PFSK-1 (cell line): ENCODE data around the gene FXN.

Source experiments
- FOXP2 ChIP-seq: optimal IDR thresholded peaks from 2 replicates; pipeline ENCODE3; 2011; ENCODE audit warnings: borderline replicate concordance, control low read depth, inconsistent platforms; ENCODE audit not compliant: insufficient read depth; ENCODE audit errors: extremely low read length, extremely low read depth
- POLR2AphosphoS5 ChIP-seq: IDR thresholded peaks from 2 replicates; pipeline ENCODE4 v1.6.1; 2012; ENCODE audit warnings: low read depth, mild to moderate bottlenecking, control low read depth, low read length, moderate library complexity
- SIN3A ChIP-seq: IDR thresholded peaks from 2 replicates; pipeline ENCODE4 v1.6.1; 2012; ENCODE audit warnings: mild to moderate bottlenecking, low read length, moderate library complexity, borderline replicate concordance; ENCODE audit not compliant: insufficient read depth
- TAF1 ChIP-seq: IDR thresholded peaks from 2 replicates; pipeline ENCODE4 v1.6.1; 2012; ENCODE audit warnings: low read length, control low read depth, borderline replicate concordance; ENCODE audit not compliant: insufficient read depth
- TF ChIP-seq, protein P1 (sequence below), 2 experiments: IDR thresholded peaks; 2 replicates each; pipeline versions ENCODE4 v1.6.1 to v1.8.0; 2011 to 2012; ENCODE audit warnings: low read depth in 2 of 2, low read length in 2 of 2, control low read depth in 1 of 2, inconsistent platforms in 1 of 2, mild to moderate bottlenecking in 1 of 2, moderate library complexity in 1 of 2; ENCODE audit not compliant: insufficient read depth in 1 of 2

The FXN gene

DNA sequence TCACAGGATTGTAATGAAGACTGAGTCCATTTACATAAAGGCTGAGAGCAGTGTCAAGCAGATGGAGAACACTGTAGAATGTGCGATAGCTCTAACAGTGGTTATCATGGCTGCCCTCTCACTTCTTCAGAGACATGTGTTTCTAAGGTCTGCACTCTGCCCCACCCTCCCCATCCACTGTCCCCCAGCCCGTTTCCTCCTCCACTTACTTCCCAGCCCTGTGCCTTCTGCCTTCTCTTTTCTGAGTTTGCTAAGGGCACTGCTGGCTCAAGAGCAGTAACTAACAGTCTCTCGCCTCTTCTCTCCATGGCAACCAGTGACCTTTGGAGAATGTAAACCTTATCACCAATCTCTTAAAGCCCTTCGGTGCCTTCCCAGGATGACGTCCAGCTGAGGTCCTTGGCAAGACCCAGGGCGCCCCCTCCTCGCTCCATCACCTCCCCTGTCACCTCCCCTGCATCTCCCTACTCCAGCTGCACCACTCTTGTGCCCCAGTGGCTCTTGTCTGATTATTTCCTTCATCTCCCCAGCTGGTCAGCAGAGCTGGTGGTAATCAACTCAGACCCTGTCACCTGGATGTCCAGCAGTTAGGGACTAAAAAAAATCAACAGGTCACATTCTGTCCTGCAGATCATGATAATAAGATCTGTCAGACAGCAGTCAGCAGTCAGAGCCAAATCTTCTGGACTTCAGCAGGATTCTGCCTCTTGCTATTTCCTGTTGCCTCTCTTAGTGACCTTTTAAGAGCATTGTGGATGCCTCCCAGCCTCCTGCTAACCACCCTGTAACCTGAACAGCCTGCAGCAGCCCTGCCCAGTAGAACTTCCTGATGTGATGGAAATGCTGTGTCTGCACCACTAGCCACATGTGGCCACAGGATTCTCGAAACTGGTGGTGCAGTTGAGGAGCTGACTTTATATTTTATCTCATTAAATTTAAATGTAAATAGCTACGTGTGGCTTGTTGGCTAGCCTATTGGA is 9.0 kb downstream of the FXN start:
- TF ChIP-seq, protein P1, sequence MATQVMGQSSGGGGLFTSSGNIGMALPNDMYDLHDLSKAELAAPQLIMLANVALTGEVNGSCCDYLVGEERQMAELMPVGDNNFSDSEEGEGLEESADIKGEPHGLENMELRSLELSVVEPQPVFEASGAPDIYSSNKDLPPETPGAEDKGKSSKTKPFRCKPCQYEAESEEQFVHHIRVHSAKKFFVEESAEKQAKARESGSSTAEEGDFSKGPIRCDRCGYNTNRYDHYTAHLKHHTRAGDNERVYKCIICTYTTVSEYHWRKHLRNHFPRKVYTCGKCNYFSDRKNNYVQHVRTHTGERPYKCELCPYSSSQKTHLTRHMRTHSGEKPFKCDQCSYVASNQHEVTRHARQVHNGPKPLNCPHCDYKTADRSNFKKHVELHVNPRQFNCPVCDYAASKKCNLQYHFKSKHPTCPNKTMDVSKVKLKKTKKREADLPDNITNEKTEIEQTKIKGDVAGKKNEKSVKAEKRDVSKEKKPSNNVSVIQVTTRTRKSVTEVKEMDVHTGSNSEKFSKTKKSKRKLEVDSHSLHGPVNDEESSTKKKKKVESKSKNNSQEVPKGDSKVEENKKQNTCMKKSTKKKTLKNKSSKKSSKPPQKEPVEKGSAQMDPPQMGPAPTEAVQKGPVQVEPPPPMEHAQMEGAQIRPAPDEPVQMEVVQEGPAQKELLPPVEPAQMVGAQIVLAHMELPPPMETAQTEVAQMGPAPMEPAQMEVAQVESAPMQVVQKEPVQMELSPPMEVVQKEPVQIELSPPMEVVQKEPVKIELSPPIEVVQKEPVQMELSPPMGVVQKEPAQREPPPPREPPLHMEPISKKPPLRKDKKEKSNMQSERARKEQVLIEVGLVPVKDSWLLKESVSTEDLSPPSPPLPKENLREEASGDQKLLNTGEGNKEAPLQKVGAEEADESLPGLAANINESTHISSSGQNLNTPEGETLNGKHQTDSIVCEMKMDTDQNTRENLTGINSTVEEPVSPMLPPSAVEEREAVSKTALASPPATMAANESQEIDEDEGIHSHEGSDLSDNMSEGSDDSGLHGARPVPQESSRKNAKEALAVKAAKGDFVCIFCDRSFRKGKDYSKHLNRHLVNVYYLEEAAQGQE (IDR thresholded peaks at IDR 0.05; ENCODE audit: insufficient read depth in 1 of 2, low read depth in 2 of 2, low read length in 2 of 2) = no peak
- TF ChIP-seq POLR2AphosphoS5 = no peak
- no peak for TF ChIP-seq TAF1
- no peak for TF ChIP-seq FOXP2
- TF ChIP-seq SIN3A = no peak; the same call in 1 of the 2 replicates

DNA sequence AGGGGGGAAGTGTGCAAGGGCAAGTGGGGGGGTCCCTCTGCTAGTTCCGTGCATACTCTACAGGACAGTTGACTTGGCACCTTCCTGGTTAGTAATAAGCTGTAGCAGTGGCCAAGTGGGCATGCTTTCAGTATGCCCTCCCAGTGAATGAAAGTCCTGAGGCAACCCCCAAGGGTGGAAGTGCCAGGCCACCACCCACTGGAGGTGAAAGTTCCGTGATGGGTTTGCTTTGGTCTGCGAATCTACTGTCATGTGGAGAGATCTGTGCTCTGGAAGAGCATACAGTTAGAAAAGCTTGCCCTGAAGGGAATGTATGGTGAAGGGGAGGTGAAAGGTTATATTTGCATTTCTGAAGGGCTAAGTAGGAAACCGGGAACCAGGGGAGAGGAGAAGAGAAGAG is 10.3 kb downstream of the FXN start:
- TF ChIP-seq POLR2AphosphoS5 (no peak), FOXP2 (no peak), SIN3A (no peak), TAF1 (no peak)
- TF ChIP-seq, protein P1 (IDR thresholded peaks at IDR 0.05; ENCODE audit: insufficient read depth in 1 of 2, low read depth in 2 of 2, low read length in 2 of 2) = no peak

DNA sequence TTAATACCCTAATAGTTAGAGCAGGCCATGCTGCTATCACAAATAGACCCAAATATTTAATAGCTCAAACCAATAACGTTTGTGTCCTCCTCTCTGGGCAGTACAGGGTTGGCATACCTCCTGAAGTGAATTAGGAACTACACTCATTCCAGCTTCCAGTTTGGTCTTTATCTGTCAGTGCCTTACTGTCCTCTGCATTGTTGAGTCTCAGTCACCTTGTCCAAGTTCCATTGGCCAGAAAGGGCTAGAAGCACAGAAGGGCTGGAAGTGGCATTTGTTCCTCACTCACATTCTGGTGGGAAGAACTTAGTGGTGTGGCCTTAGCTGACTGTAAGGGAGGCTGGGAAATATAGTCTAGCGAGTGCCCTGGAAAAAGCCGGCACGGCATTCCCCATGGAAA is 11.2 kb downstream of the FXN start:
- TF ChIP-seq POLR2AphosphoS5 (no peak), SIN3A (no peak), FOXP2 (no peak), TAF1 (no peak)
- TF ChIP-seq, protein P1 (IDR thresholded peaks at IDR 0.05; ENCODE audit: insufficient read depth in 1 of 2, low read depth in 2 of 2, low read length in 2 of 2) = no peak

DNA sequence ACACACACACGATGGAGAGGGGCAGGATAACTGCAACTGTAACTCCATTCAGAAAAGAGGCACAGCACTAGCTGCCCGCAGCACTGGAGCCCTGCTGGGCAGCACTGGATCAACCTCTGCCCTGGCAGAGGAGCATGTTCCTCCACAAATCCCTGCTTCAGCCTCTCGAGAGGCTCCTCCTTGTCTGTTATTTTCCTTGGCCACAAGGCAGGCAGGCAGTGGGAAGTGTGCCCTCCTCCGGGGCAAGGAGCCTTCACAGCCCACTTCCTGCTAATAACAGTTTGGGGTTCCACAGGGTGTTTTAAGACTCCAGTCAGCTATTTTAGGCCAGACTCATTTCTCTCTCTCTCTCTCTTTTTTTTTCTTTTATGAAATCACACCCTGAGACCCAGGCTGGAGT is 11.8 kb downstream of the FXN start:
- TF ChIP-seq, protein P1 (IDR thresholded peaks at IDR 0.05; ENCODE audit: insufficient read depth in 1 of 2, low read depth in 2 of 2, low read length in 2 of 2) = no peak
- TF ChIP-seq SIN3A (no peak), FOXP2 (no peak), POLR2AphosphoS5 (no peak), TAF1 (no peak)
